Measurements from ENCODE around the gene ZBTB7C. TPM values are rescaled to one million over a fixed set of nuclear protein-coding genes. Genes with fewer than 3 reads are reported as not detected.

Gene ZBTB7C
- total RNA-seq, 2 donors from 2014 or later, result 25.1 to 36.4 TPM

- intact Hi-C loops (cut with DNase I), result loop anchor here (2.0 kb wide), 1 partner anchor 248 kb away; no protein-coding TSS in a partner anchor
Observed at GRCh38 chr18:48020337-48021250, 388.6 kb downstream of the ZBTB7C start.

GRCh38 chr18:48019557-48020325 is 389.4 kb downstream of the ZBTB7C start:
- no peaks in the 10 kb centered on the region for H3K36me3 ChIP-seq
- no peak overlapping the region for H3K9ac ChIP-seq (ENCODE audit: low read depth in 2 of 2, low read length in 2 of 2)
- no peak for TF ChIP-seq CTCF (IDR thresholded peaks at IDR 0.05)
- DNase-seq, result no peak
- H3K4me3 ChIP-seq, result no peak overlapping the region
- H3K4me1 ChIP-seq, result no peaks in the 10 kb centered on the region
- H3K27me3 ChIP-seq, result no peaks in the 10 kb centered on the region
- H3K9me3 ChIP-seq, result no peaks in the 10 kb centered on the region
- no peak overlapping the region for H3K27ac ChIP-seq
- intact Hi-C loops (cut with DNase I), result loop anchor here (2.0 kb wide), 1 partner anchor 247 kb away; no protein-coding TSS in a partner anchor

More at GRCh38 chr18:48020337-48021250, 388.6 kb downstream of the ZBTB7C start:
- no peaks in the 10 kb centered on the region for H3K9me3 ChIP-seq
- no peaks in the 10 kb centered on the region for H3K36me3 ChIP-seq
- H3K27ac ChIP-seq, result no peak overlapping the region
- no peak overlapping the region for H3K9ac ChIP-seq (ENCODE audit: low read depth in 2 of 2, low read length in 2 of 2)
- H3K27me3 ChIP-seq, result no peaks in the 10 kb centered on the region
- no peak for TF ChIP-seq CTCF (IDR thresholded peaks at IDR 0.05)
- no peak for DNase-seq
- no peaks in the 10 kb centered on the region for H3K4me1 ChIP-seq
- no peak overlapping the region for H3K4me3 ChIP-seq

- no peak for TF ChIP-seq CTCF (IDR thresholded peaks at IDR 0.05)
- Histone ChIP-seq H3K9ac (ENCODE audit: low read depth in 2 of 2, low read length in 2 of 2) (no peak overlapping the region), H3K9me3 (no peaks in the 10 kb centered on the region), H3K36me3 (no peaks in the 10 kb centered on the region), H3K4me3 (no peak overlapping the region), H3K27ac (no peak overlapping the region), H3K4me1 (no peaks in the 10 kb centered on the region), H3K27me3 (no peaks in the 10 kb centered on the region)
- DNase-seq, result no peak
- intact Hi-C loops (cut with DNase I), result no loop called here
Observed at GRCh38 chr18:48018851-48019250, 390.3 kb downstream of the ZBTB7C start.

GRCh38 chr18:48017635-48018034 is 391.5 kb downstream of the ZBTB7C start:
- H3K36me3 ChIP-seq, result no peaks in the 10 kb centered on the region

More at GRCh38 chr18:48017635-48018034, 391.5 kb downstream of the ZBTB7C start:
- no peaks in the 10 kb centered on the region for H3K9me3 ChIP-seq
- H3K4me1 ChIP-seq, result no peaks in the 10 kb centered on the region
- DNase-seq, result no peak
- no peak for TF ChIP-seq CTCF (IDR thresholded peaks at IDR 0.05)
- H3K4me3 ChIP-seq, result no peak overlapping the region
- no peaks in the 10 kb centered on the region for H3K27me3 ChIP-seq
- H3K9ac ChIP-seq (ENCODE audit: low read depth in 2 of 2, low read length in 2 of 2), result no peak overlapping the region
- intact Hi-C loops (cut with DNase I), result no loop called here
- no peak overlapping the region for H3K27ac ChIP-seq

All from colonic mucosa (tissue), 4 donors.